H1 (cell line): Measurements from ENCODE around the gene GALNT18. TPM values are rescaled to one million over a fixed set of nuclear protein-coding genes. Genes with fewer than 3 reads are reported as not detected.

Experiments
- CTCF ChIA-PET: fragments of 300-600 bp; sonication (Branson Sonifier 250); formaldehyde crosslinking; loops from one replicate; lab custom pipeline; 2021; ENCODE audit not compliant: partially characterized antibody; lab: Charles Lee
- POLR2A ChIA-PET: fragments of 300-600 bp; sonication (Branson Sonifier 250); formaldehyde crosslinking; loops from one replicate; lab custom pipeline; 2021; ENCODE audit warnings: inconsistent platforms; ENCODE audit not compliant: partially characterized antibody; lab: Charles Lee
- DNase-seq, 2 experiments: peaks; one replicate each; pipeline versions ENCODE4 v3.0.0 to v3.0.0-alpha.2; 2010 to 2022; ENCODE audit warnings: low spot score in 2 of 2, low read depth in 1 of 2, mixed read lengths in 1 of 2
- FAIRE-seq: peaks from 2 replicates; lab custom pipeline; 2011; peaks lifted over from hg19 to GRCh38; lab: Jason Lieb, UNC
- H2AFZ ChIP-seq: 2 replicates; pipeline ENCODE4 v1.8.1; 2012; ENCODE audit warnings: low read length, inconsistent platforms
- H2AK5ac ChIP-seq: 2 replicates; pipeline ENCODE4 v1.6.1; 2013; ENCODE audit warnings: low read depth, low read length
- H2BK120ac ChIP-seq: replicated peaks from 2 replicates; pipeline ENCODE3; 2013; ENCODE audit warnings: low read depth, low read length, inconsistent platforms
- H2BK12ac ChIP-seq: 2 replicates; pipeline ENCODE4 v1.6.1; 2013; ENCODE audit warnings: low read depth, low read length
- H2BK15ac ChIP-seq: 2 replicates; pipeline ENCODE4 v1.6.1; 2013; ENCODE audit warnings: low read length
- H2BK20ac ChIP-seq: 2 replicates; pipeline ENCODE4 v1.6.1; 2013; ENCODE audit warnings: low read length
- H2BK5ac ChIP-seq: 2 replicates; pipeline ENCODE4 v1.6.1; 2013; ENCODE audit warnings: low read depth, low read length
- H3K14ac ChIP-seq: 2 replicates; pipeline ENCODE4 v1.6.1; 2013; ENCODE audit warnings: inconsistent platforms; ENCODE audit not compliant: insufficient read length
- H3K18ac ChIP-seq: 2 replicates; pipeline ENCODE4 v1.6.1; 2013; ENCODE audit warnings: low read length; ENCODE audit errors: extremely low read depth
- H3K23ac ChIP-seq: 2 replicates; pipeline ENCODE4 v1.6.1; 2013; ENCODE audit warnings: inconsistent platforms; ENCODE audit not compliant: insufficient read length
- H3K23me2 ChIP-seq: 2 replicates; pipeline ENCODE4 v1.6.1; 2013; ENCODE audit warnings: low read depth, low read length
- H3K27ac ChIP-seq: 2 replicates; pipeline ENCODE4 v1.6.1; 2011; ENCODE audit warnings: low read depth, low read length, inconsistent platforms
- H3K27me3 ChIP-seq, 4 experiments: replicated peaks in 1 of 4; 1 replicate in 1 of 4; 2 replicates in 3 of 4; pipeline versions ENCODE4 v1.6.1 to v1.8.1; 2011 to 2013; ENCODE audit warnings: low read length in 3 of 4, mild to moderate bottlenecking in 3 of 4, inconsistent platforms in 2 of 4, mixed read lengths in 2 of 4, moderate library complexity in 1 of 4; ENCODE audit not compliant: control insufficient read depth in 3 of 4, insufficient read depth in 3 of 4; ENCODE audit errors: extremely low read depth in 1 of 4
- H3K36me3 ChIP-seq, 4 experiments: 2 replicates each; pipeline versions ENCODE4 v1.6.1 to v1.8.1; 2011 to 2013; ENCODE audit warnings: mild to moderate bottlenecking in 4 of 4, low read length in 3 of 4, moderate library complexity in 2 of 4, control low read depth in 1 of 4, inconsistent platforms in 1 of 4; ENCODE audit not compliant: insufficient read depth in 4 of 4, control insufficient read depth in 2 of 4
- H3K4ac ChIP-seq: replicated peaks from 2 replicates; pipeline ENCODE3; 2013; ENCODE audit warnings: low read length, low read depth, mixed read lengths, inconsistent platforms; ENCODE audit not compliant: insufficient read length
- H3K4me1 ChIP-seq, 4 experiments: replicated peaks in 1 of 4; 1 replicate in 1 of 4; 2 replicates in 3 of 4; pipeline versions ENCODE4 v1.6.1 to v1.8.1; 2011 to 2013; ENCODE audit warnings: low read length in 3 of 4, inconsistent platforms in 2 of 4, mixed read lengths in 1 of 4; ENCODE audit not compliant: insufficient read depth in 4 of 4, control insufficient read depth in 3 of 4
- H3K4me2 ChIP-seq, 2 experiments: 2 replicates each; pipeline versions ENCODE4 v1.6.1 to v1.8.1; 2011 to 2013; ENCODE audit warnings: low read depth in 2 of 2, low read length in 2 of 2, control low read depth in 1 of 2, inconsistent platforms in 1 of 2, mild to moderate bottlenecking in 1 of 2; ENCODE audit not compliant: insufficient read depth in 1 of 2
- H3K4me3 ChIP-seq, 4 experiments: fragments of 200-600, 300-600 bp in 1 of 4; sonication (generic), shearing (Covaris generic), sonication (Bioruptor Twin) in 1 of 4; 2 replicates each; pipeline versions ENCODE4 v1.5.1 to v1.8.1; 2011 to 2016; ENCODE audit warnings: low read length in 4 of 4, low read depth in 3 of 4, control low read depth in 2 of 4, inconsistent platforms in 2 of 4, mild to moderate bottlenecking in 2 of 4, mixed read lengths in 1 of 4, moderate library complexity in 1 of 4; ENCODE audit not compliant: insufficient read depth in 2 of 4; ENCODE audit errors: extremely low read depth in 1 of 4
- H3K56ac ChIP-seq: replicated peaks from 2 replicates; pipeline ENCODE3; 2013; ENCODE audit warnings: low read depth, mild to moderate bottlenecking, mixed read lengths, low read length, inconsistent platforms; ENCODE audit not compliant: insufficient read length
- H3K79me1 ChIP-seq: 2 replicates; pipeline ENCODE4 v1.6.1; 2013; ENCODE audit warnings: low read depth, low read length, control low read depth
- H3K79me2 ChIP-seq, 2 experiments: 2 replicates each; pipeline versions ENCODE4 v1.6.1 to v1.8.1; 2012 to 2013; ENCODE audit warnings: low read length in 2 of 2, mild to moderate bottlenecking in 2 of 2, inconsistent platforms in 1 of 2; ENCODE audit not compliant: insufficient read depth in 2 of 2, control insufficient read depth in 1 of 2
- H3K9ac ChIP-seq, 4 experiments: replicated peaks in 1 of 4; 1 replicate in 1 of 4; 2 replicates in 3 of 4; pipeline versions ENCODE4 v1.6.1 to v1.8.1; 2011 to 2013; ENCODE audit warnings: low read depth in 3 of 4, low read length in 3 of 4, control low read depth in 2 of 4, mild to moderate bottlenecking in 2 of 4, moderate library complexity in 2 of 4, inconsistent platforms in 1 of 4; ENCODE audit errors: extremely low read depth in 1 of 4
- H3K9me3 ChIP-seq, 2 experiments: 2 replicates each; pipeline versions ENCODE4 v1.6.1 to v1.8.1; 2012 to 2013; ENCODE audit warnings: mild to moderate bottlenecking in 2 of 2, moderate library complexity in 2 of 2, control low read depth in 1 of 2, inconsistent platforms in 1 of 2, low read depth in 1 of 2, low read length in 1 of 2, mixed read lengths in 1 of 2; ENCODE audit not compliant: insufficient read depth in 2 of 2
- H4K20me1 ChIP-seq, 2 experiments: replicated peaks in 1 of 2; 2 replicates each; pipeline versions ENCODE3 to v1.8.1; 2011 to 2013; ENCODE audit warnings: inconsistent platforms in 2 of 2, low read length in 2 of 2, mild to moderate bottlenecking in 1 of 2; ENCODE audit not compliant: insufficient read depth in 2 of 2, control insufficient read depth in 1 of 2
- H4K5ac ChIP-seq: 2 replicates; pipeline ENCODE4 v1.6.1; 2013; ENCODE audit warnings: low read length, low read depth, mixed read lengths, inconsistent platforms; ENCODE audit not compliant: insufficient read length
- H4K8ac ChIP-seq: 2 replicates; pipeline ENCODE4 v1.8.0; 2013; ENCODE audit warnings: mild to moderate bottlenecking, moderate library complexity, low read length, inconsistent platforms; ENCODE audit not compliant: insufficient read depth; ENCODE audit errors: extremely low read depth
- H4K91ac ChIP-seq: replicated peaks from 2 replicates; pipeline ENCODE3; 2013; ENCODE audit warnings: low read length, mixed read lengths, inconsistent platforms; ENCODE audit not compliant: insufficient read length
- RAD21 ChIP-seq, 2 experiments: IDR thresholded peaks in 1 of 2; conservative IDR thresholded peaks in 1 of 2; 2 replicates each; pipeline ENCODE4 v1.6.1; 2011; ENCODE audit warnings: low read depth in 2 of 2, low read length in 2 of 2, improper control_type of control experiment in 1 of 2, inconsistent platforms in 1 of 2, mild to moderate bottlenecking in 1 of 2, moderate library complexity in 1 of 2
- RFX5 ChIP-seq: IDR thresholded peaks from 2 replicates; pipeline ENCODE4 v1.6.1; 2011; ENCODE audit warnings: low read depth, low read length, improper control_type of control experiment, borderline replicate concordance
- WGBS, 2 experiments: shearing (Covaris generic) in 1 of 2; methylation state at CpG; one replicate each; pipeline versions ENCODE4 v1.1.6 to v1.1.7; 2013 to 2015; ENCODE audit warnings: low lambda C conversion rate in 2 of 2, mixed read lengths in 2 of 2, inconsistent platforms in 1 of 2, low coverage in 1 of 2, missing lambda C conversion rate in 1 of 2; ENCODE audit not compliant: insufficient replicate concordance in 2 of 2, insufficient coverage in 1 of 2, insufficient read length in 1 of 2; ENCODE audit errors: extremely low coverage in 1 of 2, missing lambda C conversion rate in 1 of 2; 5-methylcytosine and 5-hydroxymethylcytosine counted together
- polyA plus RNA-seq, 7 experiments: library from polyadenylated mRNA; depleted of rRNA in 3 of 7; stranded (reverse) in 5 of 7; unstranded in 2 of 7; fragments of >200 nt in 5 of 7; fragments of 200-250 nt in 2 of 7; gene quantifications; 1 replicate in 5 of 7; 2 replicates in 1 of 7; 4 replicates in 1 of 7; pipeline versions ENCODE4 v1.2.1 to v1.2.3, GENCODE V29; 2011 to 2013; ENCODE audit warnings: missing spikeins in 2 of 7, mixed read lengths in 2 of 7
- total RNA-seq: library from RNA; stranded (reverse); fragmentation: NEBNext Ultra II Directional; extraction: Animal tissue kit (Norgen Biotek cat#: 25700); gene quantifications from 2 replicates; pipeline ENCODE4 v1.2.1, GENCODE V29; 2021

Gene GALNT18
- total and polyA plus RNA-seq, 2 of the 8 experiments (the other 6 are each of a cell fraction or from before 2014, with no cell fraction given): 6.0 to 9.4 TPM

- H4K5ac ChIP-seq: no peak overlapping the region
- no peaks in the 10 kb centered on the region for H3K79me2 ChIP-seq
- no peak overlapping the region for H3K23ac ChIP-seq
- H3K27ac ChIP-seq: no peak overlapping the region
- peak in 1 of 2 experiments; percentile 19; a peak in 1 of 4 replicates for TF ChIP-seq RAD21 (IDR thresholded peaks at IDR 0.05 in 1 of 2, conservative IDR thresholded peaks at IDR 0.05 in 1 of 2; ENCODE audit: low read depth in 2 of 2, low read length in 2 of 2)
- no peak for TF ChIP-seq RFX5
- no peaks in the 10 kb centered on the region for H3K9me3 ChIP-seq
- DNase-seq (no peak), FAIRE-seq (no peak)
- no peak overlapping the region for H2BK20ac ChIP-seq
- CTCF ChIA-PET: interaction anchor here (0.9 to 1.3 kb wide), 4 partner anchors 12 to 252 kb away, joined by 3 read pairs; no protein-coding TSS in a partner anchor
- H3K36me3 ChIP-seq: no peaks in the 10 kb centered on the region
- no peak overlapping the region for H4K8ac ChIP-seq
- H3K4ac ChIP-seq: no peak overlapping the region
- no peak overlapping the region for H3K4me2 ChIP-seq
- H3K27me3 ChIP-seq: no peaks in the 10 kb centered on the region
- H2AFZ ChIP-seq: no peak overlapping the region
- H2BK12ac ChIP-seq: no peak overlapping the region
- no peak overlapping the region for H2AK5ac ChIP-seq
- H3K9ac ChIP-seq: no peak overlapping the region
- no peak overlapping the region for H2BK5ac ChIP-seq
- WGBS, 2 experiments: 88% methylated on average over 6 of the region's 6 CpGs; no CpG with 5 or more reads in 1 of the 2 experiments
- no peak overlapping the region for H3K56ac ChIP-seq
- no peak overlapping the region for H2BK120ac ChIP-seq
- peaks cover 0 to 7% (median 0%) of the 10 kb centered on the region in 4 experiments; a peak in 1 of 7 replicates for H3K4me1 ChIP-seq
- no peaks in the 10 kb centered on the region for H4K20me1 ChIP-seq
- POLR2A ChIA-PET: no interaction called here
- no peaks in the 10 kb centered on the region for H3K79me1 ChIP-seq
- no peaks in the 10 kb centered on the region for H3K23me2 ChIP-seq
- no peak overlapping the region for H4K91ac ChIP-seq
- no peak overlapping the region for H3K4me3 ChIP-seq
- no peak overlapping the region for H3K18ac ChIP-seq
- no peak overlapping the region for H3K14ac ChIP-seq
- no peak overlapping the region for H2BK15ac ChIP-seq
Measured at GRCh38 chr11:11535611-11536010, 86.2 kb downstream of the GALNT18 start.
